ENCODE measurements around the gene AMELX. TPM values are rescaled to one million over a fixed set of nuclear protein-coding genes. Genes with fewer than 3 reads are reported as not detected.

AMELX gene
- total RNA-seq, 1 experiment from 2014 or later: not detected

DNA sequence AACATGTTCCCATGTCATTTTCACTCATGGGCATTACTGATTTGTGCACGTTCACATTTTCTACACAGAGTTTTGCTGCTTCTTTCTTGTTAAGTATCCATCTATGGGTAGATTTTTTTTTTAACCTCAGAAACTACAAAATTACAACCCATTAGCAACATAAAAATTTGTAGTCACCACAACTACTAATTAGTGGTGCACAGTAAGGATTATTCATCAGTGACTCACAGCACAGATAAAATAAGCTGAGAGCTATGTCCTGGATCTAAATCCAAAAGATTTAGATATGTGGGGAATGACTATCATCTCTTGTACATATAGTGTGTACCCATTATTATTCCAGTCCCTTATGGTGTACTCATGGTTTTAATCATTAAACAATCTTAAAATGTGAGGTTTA lies 19.7 kb upstream of the AMELX start:
- intact Hi-C loops (cut with micrococcal nuclease; ENCODE audit: unreplicated experiment): no loop called here
- no peak overlapping the region for H3K4me3 ChIP-seq (ENCODE audit: low read depth in 2 of 2, low read length in 2 of 2)
- no peak for ATAC-seq
- H3K36me3 ChIP-seq (ENCODE audit: control insufficient read depth, insufficient read depth, low read length): no peaks in the 10 kb centered on the region
- ChIA-PET CTCF (no interaction called here), POLR2A (no interaction called here)
- in situ Hi-C loops (cut with HindIII; ENCODE audit: low pct_unique_long_range_greater_than_20kb, low sequenced_read_pairs): no loop called here
- no TSS peak for BruUV-seq (replicated peaks)
- TF ChIP-seq POLR2AphosphoS5 (IDR thresholded peaks at IDR 0.05; ENCODE audit: low read depth, low read length): no peak
- TF ChIP-seq, protein P1, sequence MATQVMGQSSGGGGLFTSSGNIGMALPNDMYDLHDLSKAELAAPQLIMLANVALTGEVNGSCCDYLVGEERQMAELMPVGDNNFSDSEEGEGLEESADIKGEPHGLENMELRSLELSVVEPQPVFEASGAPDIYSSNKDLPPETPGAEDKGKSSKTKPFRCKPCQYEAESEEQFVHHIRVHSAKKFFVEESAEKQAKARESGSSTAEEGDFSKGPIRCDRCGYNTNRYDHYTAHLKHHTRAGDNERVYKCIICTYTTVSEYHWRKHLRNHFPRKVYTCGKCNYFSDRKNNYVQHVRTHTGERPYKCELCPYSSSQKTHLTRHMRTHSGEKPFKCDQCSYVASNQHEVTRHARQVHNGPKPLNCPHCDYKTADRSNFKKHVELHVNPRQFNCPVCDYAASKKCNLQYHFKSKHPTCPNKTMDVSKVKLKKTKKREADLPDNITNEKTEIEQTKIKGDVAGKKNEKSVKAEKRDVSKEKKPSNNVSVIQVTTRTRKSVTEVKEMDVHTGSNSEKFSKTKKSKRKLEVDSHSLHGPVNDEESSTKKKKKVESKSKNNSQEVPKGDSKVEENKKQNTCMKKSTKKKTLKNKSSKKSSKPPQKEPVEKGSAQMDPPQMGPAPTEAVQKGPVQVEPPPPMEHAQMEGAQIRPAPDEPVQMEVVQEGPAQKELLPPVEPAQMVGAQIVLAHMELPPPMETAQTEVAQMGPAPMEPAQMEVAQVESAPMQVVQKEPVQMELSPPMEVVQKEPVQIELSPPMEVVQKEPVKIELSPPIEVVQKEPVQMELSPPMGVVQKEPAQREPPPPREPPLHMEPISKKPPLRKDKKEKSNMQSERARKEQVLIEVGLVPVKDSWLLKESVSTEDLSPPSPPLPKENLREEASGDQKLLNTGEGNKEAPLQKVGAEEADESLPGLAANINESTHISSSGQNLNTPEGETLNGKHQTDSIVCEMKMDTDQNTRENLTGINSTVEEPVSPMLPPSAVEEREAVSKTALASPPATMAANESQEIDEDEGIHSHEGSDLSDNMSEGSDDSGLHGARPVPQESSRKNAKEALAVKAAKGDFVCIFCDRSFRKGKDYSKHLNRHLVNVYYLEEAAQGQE (IDR thresholded peaks at IDR 0.05; ENCODE audit: insufficient read depth in 1 of 2, low read depth in 2 of 2, low read length in 1 of 2): no peak
- TF ChIP-seq SIN3A (IDR thresholded peaks at IDR 0.05; ENCODE audit: borderline replicate concordance, insufficient read depth, low read depth, low read length): no peak
- TF ChIP-seq TCF7L2 (IDR thresholded peaks at IDR 0.05; ENCODE audit: low read depth, low read length): no peak
- TF ChIP-seq, protein P2, sequence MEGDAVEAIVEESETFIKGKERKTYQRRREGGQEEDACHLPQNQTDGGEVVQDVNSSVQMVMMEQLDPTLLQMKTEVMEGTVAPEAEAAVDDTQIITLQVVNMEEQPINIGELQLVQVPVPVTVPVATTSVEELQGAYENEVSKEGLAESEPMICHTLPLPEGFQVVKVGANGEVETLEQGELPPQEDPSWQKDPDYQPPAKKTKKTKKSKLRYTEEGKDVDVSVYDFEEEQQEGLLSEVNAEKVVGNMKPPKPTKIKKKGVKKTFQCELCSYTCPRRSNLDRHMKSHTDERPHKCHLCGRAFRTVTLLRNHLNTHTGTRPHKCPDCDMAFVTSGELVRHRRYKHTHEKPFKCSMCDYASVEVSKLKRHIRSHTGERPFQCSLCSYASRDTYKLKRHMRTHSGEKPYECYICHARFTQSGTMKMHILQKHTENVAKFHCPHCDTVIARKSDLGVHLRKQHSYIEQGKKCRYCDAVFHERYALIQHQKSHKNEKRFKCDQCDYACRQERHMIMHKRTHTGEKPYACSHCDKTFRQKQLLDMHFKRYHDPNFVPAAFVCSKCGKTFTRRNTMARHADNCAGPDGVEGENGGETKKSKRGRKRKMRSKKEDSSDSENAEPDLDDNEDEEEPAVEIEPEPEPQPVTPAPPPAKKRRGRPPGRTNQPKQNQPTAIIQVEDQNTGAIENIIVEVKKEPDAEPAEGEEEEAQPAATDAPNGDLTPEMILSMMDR (IDR thresholded peaks at IDR 0.05): no peak
- DNase-seq (ENCODE audit: low read depth, low spot score): no peak
- H3K27ac ChIP-seq (ENCODE audit: low read length): no peak overlapping the region
- no peaks in the 10 kb centered on the region for H3K4me1 ChIP-seq (ENCODE audit: control insufficient read depth, insufficient read depth, low read length)
- no peaks in the 10 kb centered on the region for H3K27me3 ChIP-seq (ENCODE audit: control insufficient read depth, insufficient read depth, low read length)
- H3K9me3 ChIP-seq (ENCODE audit: control insufficient read depth, insufficient read depth, low read depth, low read length): no peaks in the 10 kb centered on the region

GRCh38 chrX:11282043-11282442 lies 11.2 kb upstream of the AMELX start:
- Histone ChIP-seq H3K9me3 (ENCODE audit: control insufficient read depth, insufficient read depth, low read depth, low read length) (no peaks in the 10 kb centered on the region), H3K36me3 (ENCODE audit: control insufficient read depth, insufficient read depth, low read length) (no peaks in the 10 kb centered on the region), H3K4me3 (ENCODE audit: low read depth in 2 of 2, low read length in 2 of 2) (no peak overlapping the region), H3K27me3 (ENCODE audit: control insufficient read depth, insufficient read depth, low read length) (no peaks in the 10 kb centered on the region), H3K4me1 (ENCODE audit: control insufficient read depth, insufficient read depth, low read length) (no peaks in the 10 kb centered on the region), H3K27ac (ENCODE audit: low read length) (no peak overlapping the region)
- in situ Hi-C loops (cut with HindIII; ENCODE audit: low pct_unique_long_range_greater_than_20kb, low sequenced_read_pairs): no loop called here
- intact Hi-C loops (cut with micrococcal nuclease; ENCODE audit: unreplicated experiment): no loop called here
- ATAC-seq: no peak
- no TSS peak for BruUV-seq (replicated peaks)
- ChIA-PET POLR2A (no interaction called here), CTCF (no interaction called here)
- no peak for DNase-seq (ENCODE audit: low read depth, low spot score)
- TF ChIP-seq, protein P2 (IDR thresholded peaks at IDR 0.05): no peak
- TF ChIP-seq TCF7L2 (IDR thresholded peaks at IDR 0.05; ENCODE audit: low read depth, low read length) (no peak), SIN3A (IDR thresholded peaks at IDR 0.05; ENCODE audit: borderline replicate concordance, insufficient read depth, low read depth, low read length) (no peak)
